Liver (tissue), 9 donors: ENCODE results near the gene MRPL9. TPM values are rescaled to one million over a fixed set of nuclear protein-coding genes. Genes with fewer than 3 reads are reported as not detected.

Experiments
- DNase-seq: peaks from one replicate; pipeline ENCODE4 v3.0.0-alpha.2; 2017; ENCODE audit warnings: low spot score
- H3K27ac ChIP-seq, 2 donors: one replicate each; pipeline ENCODE4 v1.7.0; 2013; ENCODE audit warnings: inconsistent platforms in 2 of 2, low read length in 2 of 2, control low read depth in 1 of 2, low read depth in 1 of 2, mild to moderate bottlenecking in 1 of 2
- H3K27me3 ChIP-seq, 4 donors: one replicate each; pipeline versions ENCODE4 v1.6.1 to v1.7.0; 2013; ENCODE audit warnings: low read length in 3 of 4, inconsistent platforms in 1 of 4, mild to moderate bottlenecking in 1 of 4, moderate library complexity in 1 of 4; ENCODE audit not compliant: control insufficient read depth in 4 of 4, insufficient read depth in 4 of 4
- H3K36me3 ChIP-seq, 4 donors: one replicate each; pipeline versions ENCODE4 v1.6.1 to v1.7.0; 2013; ENCODE audit warnings: low read length in 3 of 4, mild to moderate bottlenecking in 3 of 4, low read depth in 1 of 4, moderate library complexity in 1 of 4; ENCODE audit not compliant: control insufficient read depth in 4 of 4, insufficient read depth in 3 of 4
- H3K4me1 ChIP-seq, 4 donors: one replicate each; pipeline versions ENCODE4 v1.6.1 to v1.7.0; 2013; ENCODE audit warnings: low read length in 3 of 4, mild to moderate bottlenecking in 3 of 4, moderate library complexity in 1 of 4; ENCODE audit not compliant: control insufficient read depth in 4 of 4, insufficient read depth in 4 of 4
- H3K4me3 ChIP-seq, 3 donors: one replicate each; pipeline versions ENCODE4 v1.6.1 to v1.7.0; 2013; ENCODE audit warnings: low read length in 3 of 3, control low read depth in 1 of 3, low read depth in 1 of 3, mild to moderate bottlenecking in 1 of 3
- H3K9ac ChIP-seq, 2 donors: one replicate each; pipeline ENCODE4 v1.7.0; 2013; ENCODE audit warnings: low read length in 2 of 2, mild to moderate bottlenecking in 2 of 2, moderate library complexity in 2 of 2, control low read depth in 1 of 2, low read depth in 1 of 2
- H3K9me3 ChIP-seq, 4 donors: one replicate each; pipeline versions ENCODE4 v1.6.1 to v1.7.0; 2013; ENCODE audit warnings: low read length in 3 of 4; ENCODE audit not compliant: control insufficient read depth in 4 of 4
- ATF3 ChIP-seq: IDR thresholded peaks from 2 replicates; pipeline ENCODE4 v1.6.1; 2016; ENCODE audit warnings: antibody characterized with exemption
- EGR1 ChIP-seq, 2 donors: IDR thresholded peaks; 2 replicates each; pipeline ENCODE4 v1.6.1; 2016 to 2018; ENCODE audit warnings: antibody characterized with exemption in 2 of 2, low read depth in 2 of 2
- FOXA1 ChIP-seq: IDR thresholded peaks from 2 replicates; pipeline ENCODE4 v1.6.1; 2016; ENCODE audit warnings: antibody characterized with exemption
- FOXA2 ChIP-seq: IDR thresholded peaks from 2 replicates; pipeline ENCODE4 v1.6.1; 2016; ENCODE audit warnings: antibody characterized with exemption
- GABPA ChIP-seq, 2 donors: IDR thresholded peaks in 1 of 2; conservative IDR thresholded peaks in 1 of 2; 2 replicates each; pipeline ENCODE4 v1.6.1; 2016; ENCODE audit warnings: antibody characterized with exemption in 2 of 2, mild to moderate bottlenecking in 1 of 2, moderate library complexity in 1 of 2
- HNF4A ChIP-seq, 2 donors: conservative IDR thresholded peaks; 2 replicates each; pipeline ENCODE4 v1.6.1; 2016; ENCODE audit warnings: antibody characterized with exemption in 2 of 2, mild to moderate bottlenecking in 2 of 2
- JUND ChIP-seq, 2 donors: IDR thresholded peaks; 2 replicates each; pipeline ENCODE4 v1.6.1; 2016; ENCODE audit warnings: antibody characterized with exemption in 2 of 2
- NR2F2 ChIP-seq: IDR thresholded peaks from 2 replicates; pipeline ENCODE4 v1.6.1; 2016; ENCODE audit warnings: antibody characterized with exemption
- RAD21 ChIP-seq, 2 donors: IDR thresholded peaks; 2 replicates each; pipeline ENCODE4 v1.6.1; 2016; ENCODE audit warnings: antibody characterized with exemption in 2 of 2, mild to moderate bottlenecking in 2 of 2
- REST ChIP-seq: IDR thresholded peaks from 2 replicates; pipeline ENCODE4 v1.6.1; 2016; ENCODE audit warnings: antibody characterized with exemption, mild to moderate bottlenecking
- RXRA ChIP-seq, 2 donors: IDR thresholded peaks; 2 replicates each; pipeline ENCODE4 v1.6.1; 2017 to 2018; ENCODE audit warnings: antibody characterized with exemption in 2 of 2, mild to moderate bottlenecking in 1 of 2
- SP1 ChIP-seq: IDR thresholded peaks from 2 replicates; pipeline ENCODE4 v1.6.1; 2018; ENCODE audit warnings: antibody characterized with exemption, mild to moderate bottlenecking
- TAF1 ChIP-seq: conservative IDR thresholded peaks from 2 replicates; pipeline ENCODE4 v1.6.1; 2016; ENCODE audit warnings: antibody characterized with exemption, mild to moderate bottlenecking
- YY1 ChIP-seq: IDR thresholded peaks from 2 replicates; pipeline ENCODE4 v1.6.1; 2016; ENCODE audit warnings: antibody characterized with exemption, mild to moderate bottlenecking
- ZBTB33 ChIP-seq: IDR thresholded peaks from 2 replicates; pipeline ENCODE4 v1.6.1; 2016; ENCODE audit warnings: antibody characterized with exemption
- WGBS: extraction: QIAGEN DNeasy Blood & Tissue Kit; methylation state at CpG from one replicate; pipeline ENCODE4 v1.1.7; 2013; 5-methylcytosine and 5-hydroxymethylcytosine counted together
- polyA plus RNA-seq, 2 donors: library from polyadenylated mRNA; stranded (reverse) in 1 of 2; unstranded in 1 of 2; fragments of 200-250 nt in 1 of 2; fragments of >200 nt in 1 of 2; fragmentation: Nextera tagmentation in 1 of 2; extraction: Ambion mirVana in 1 of 2; gene quantifications; one replicate each; pipeline versions ENCODE4 v1.2.1 to v1.2.3, GENCODE V29; 2013 to 2015
- total RNA-seq, 2 donors: library from RNA; depleted of rRNA; stranded (reverse); fragments of >200 nt; gene quantifications; one replicate each; pipeline ENCODE4 v1.2.3, GENCODE V29; 2014
- TF ChIP-seq, protein P1 (sequence below): fragments of 150-350 bp; IDR thresholded peaks from 2 replicates; pipeline ENCODE4 v1.5.1; 2017; ENCODE audit warnings: improper control_type of control experiment, low read depth, low read length; ENCODE audit not compliant: missing input control
- donor health status: healthy.
- donor health status: healthy.
- donor health status: healthy.
- donor health status: healthy.
- donor health status: healthy.

Gene MRPL9
- total and polyA plus RNA-seq, 4 donors = 22.5 to 43.5 (median 31.6) TPM

GRCh38 chr1:151760597-151761385 is 2.5 kb downstream of the MRPL9 start:
- peaks cover 3 to 16% (median 13%) of the 10 kb centered on the region in 4 donors for H3K4me1 ChIP-seq
- H3K36me3 ChIP-seq = peaks cover 10 to 47% (median 28%) of the 10 kb centered on the region in 4 donors
- H3K27me3 ChIP-seq = no peaks in the 10 kb centered on the region

More at GRCh38 chr1:151760597-151761385, 2.5 kb downstream of the MRPL9 start:
- TF ChIP-seq GABPA (IDR thresholded peaks at IDR 0.05 in 1 of 2, conservative IDR thresholded peaks at IDR 0.05 in 1 of 2) (no peak), JUND (IDR thresholded peaks at IDR 0.05) (no peak), SP1 (no peak), REST (no peak), FOXA1 (no peak), HNF4A (conservative IDR thresholded peaks at IDR 0.05) (no peak), TAF1 (no peak), FOXA2 (no peak), EGR1 (IDR thresholded peaks at IDR 0.05; ENCODE audit: low read depth in 2 of 2) (no peak), YY1 (no peak), RXRA (IDR thresholded peaks at IDR 0.05) (no peak), ZBTB33 (no peak), NR2F2 (no peak), RAD21 (IDR thresholded peaks at IDR 0.05) (no peak), ATF3 (no peak)
- TF ChIP-seq, protein P1, sequence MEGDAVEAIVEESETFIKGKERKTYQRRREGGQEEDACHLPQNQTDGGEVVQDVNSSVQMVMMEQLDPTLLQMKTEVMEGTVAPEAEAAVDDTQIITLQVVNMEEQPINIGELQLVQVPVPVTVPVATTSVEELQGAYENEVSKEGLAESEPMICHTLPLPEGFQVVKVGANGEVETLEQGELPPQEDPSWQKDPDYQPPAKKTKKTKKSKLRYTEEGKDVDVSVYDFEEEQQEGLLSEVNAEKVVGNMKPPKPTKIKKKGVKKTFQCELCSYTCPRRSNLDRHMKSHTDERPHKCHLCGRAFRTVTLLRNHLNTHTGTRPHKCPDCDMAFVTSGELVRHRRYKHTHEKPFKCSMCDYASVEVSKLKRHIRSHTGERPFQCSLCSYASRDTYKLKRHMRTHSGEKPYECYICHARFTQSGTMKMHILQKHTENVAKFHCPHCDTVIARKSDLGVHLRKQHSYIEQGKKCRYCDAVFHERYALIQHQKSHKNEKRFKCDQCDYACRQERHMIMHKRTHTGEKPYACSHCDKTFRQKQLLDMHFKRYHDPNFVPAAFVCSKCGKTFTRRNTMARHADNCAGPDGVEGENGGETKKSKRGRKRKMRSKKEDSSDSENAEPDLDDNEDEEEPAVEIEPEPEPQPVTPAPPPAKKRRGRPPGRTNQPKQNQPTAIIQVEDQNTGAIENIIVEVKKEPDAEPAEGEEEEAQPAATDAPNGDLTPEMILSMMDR = no peak
- no peak overlapping the region for H3K27ac ChIP-seq
- no peak overlapping the region for H3K4me3 ChIP-seq
- H3K9me3 ChIP-seq = no peaks in the 10 kb centered on the region
- no peak overlapping the region for H3K9ac ChIP-seq
- DNase-seq = no peak
- WGBS = 97% methylated on average over 7 of the region's 7 CpGs
